Sigmoid colon (tissue), 4 donors: ENCODE data around the gene HPGDS.

Experiments
- EP300 ChIP-seq, 4 donors: sonication (generic); formaldehyde crosslinking; IDR thresholded peaks; one replicate each; pipeline ENCODE4 v1.6.1; 2017; ENCODE audit warnings: antibody characterized with exemption in 4 of 4
- POLR2A ChIP-seq, 2 donors: fragments of 450-650 bp; IDR thresholded peaks; one replicate each; pipeline ENCODE4 v1.6.1; 2016; ENCODE audit warnings: antibody characterized with exemption in 2 of 2, mild to moderate bottlenecking in 2 of 2, moderate library complexity in 2 of 2
- POLR2AphosphoS5 ChIP-seq, 4 donors: sonication (generic); formaldehyde crosslinking; IDR thresholded peaks; one replicate each; pipeline ENCODE4 v1.6.1; 2017; ENCODE audit warnings: antibody characterized with exemption in 4 of 4
- TF ChIP-seq, protein P1 (sequence below), 4 experiments: fragments of 450-650 bp in 3 of 4; fragments of 200-600 bp in 1 of 4; IDR thresholded peaks; one replicate each; pipeline ENCODE4 v1.5.1; 2016 to 2019; ENCODE audit warnings: antibody characterized with exemption in 4 of 4, mild to moderate bottlenecking in 3 of 4, moderate library complexity in 2 of 4

DNA sequence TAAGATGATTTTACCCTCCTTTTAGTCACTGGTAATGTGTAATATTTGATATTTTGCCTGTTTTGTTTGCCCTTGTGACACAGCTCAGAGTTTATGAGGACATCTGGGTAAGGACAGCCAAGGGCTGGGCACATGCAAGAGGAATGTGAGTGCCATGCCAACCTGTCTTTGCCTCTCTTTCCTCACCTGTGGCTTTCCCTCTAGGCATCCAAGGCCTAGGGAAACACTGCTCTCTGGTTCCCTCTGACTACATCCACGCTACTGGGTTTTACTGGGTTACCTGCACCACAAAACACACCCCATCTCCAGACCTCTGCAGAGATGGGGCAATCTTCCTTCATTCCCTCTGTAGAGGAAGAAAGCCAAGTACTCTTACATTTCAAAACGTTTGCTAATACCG, 7.7 kb downstream of the HPGDS start:
- TF ChIP-seq POLR2AphosphoS5 (IDR thresholded peaks at IDR 0.05) (no peak), POLR2A (IDR thresholded peaks at IDR 0.05) (no peak), EP300 (IDR thresholded peaks at IDR 0.05) (no peak)
- TF ChIP-seq, protein P1, sequence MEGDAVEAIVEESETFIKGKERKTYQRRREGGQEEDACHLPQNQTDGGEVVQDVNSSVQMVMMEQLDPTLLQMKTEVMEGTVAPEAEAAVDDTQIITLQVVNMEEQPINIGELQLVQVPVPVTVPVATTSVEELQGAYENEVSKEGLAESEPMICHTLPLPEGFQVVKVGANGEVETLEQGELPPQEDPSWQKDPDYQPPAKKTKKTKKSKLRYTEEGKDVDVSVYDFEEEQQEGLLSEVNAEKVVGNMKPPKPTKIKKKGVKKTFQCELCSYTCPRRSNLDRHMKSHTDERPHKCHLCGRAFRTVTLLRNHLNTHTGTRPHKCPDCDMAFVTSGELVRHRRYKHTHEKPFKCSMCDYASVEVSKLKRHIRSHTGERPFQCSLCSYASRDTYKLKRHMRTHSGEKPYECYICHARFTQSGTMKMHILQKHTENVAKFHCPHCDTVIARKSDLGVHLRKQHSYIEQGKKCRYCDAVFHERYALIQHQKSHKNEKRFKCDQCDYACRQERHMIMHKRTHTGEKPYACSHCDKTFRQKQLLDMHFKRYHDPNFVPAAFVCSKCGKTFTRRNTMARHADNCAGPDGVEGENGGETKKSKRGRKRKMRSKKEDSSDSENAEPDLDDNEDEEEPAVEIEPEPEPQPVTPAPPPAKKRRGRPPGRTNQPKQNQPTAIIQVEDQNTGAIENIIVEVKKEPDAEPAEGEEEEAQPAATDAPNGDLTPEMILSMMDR (IDR thresholded peaks at IDR 0.05): no peak
